Naive B cell (primary cell): ENCODE data around the gene ZBTB25. TPM values are rescaled to one million over a fixed set of nuclear protein-coding genes. Genes with fewer than 3 reads are reported as not detected.

ENCODE experiments used
- ATAC-seq, 2 donors: fragments of 150-1000 bp; cut with Tn5 transposase; 2 replicates each; pipeline ENCODE4 v1.10.0; 2021; ENCODE audit warnings: low read depth in 2 of 2, mild to moderate bottlenecking in 2 of 2, moderate library complexity in 2 of 2
- DNase-seq: peaks from one replicate; pipeline ENCODE4 v3.0.0; 2022
- H3K27ac Mint-ChIP-seq, 6 donors: one replicate each; pipeline ENCODE4 v1.8.0; 2020 to 2022; ENCODE audit warnings: mild to moderate bottlenecking in 6 of 6, mixed read lengths in 6 of 6, moderate library complexity in 5 of 6, inconsistent platforms in 2 of 6
- H3K27me3 Mint-ChIP-seq, 3 donors: one replicate each; pipeline ENCODE4 v1.8.0; 2021 to 2022; ENCODE audit warnings: mixed read lengths in 3 of 3, mild to moderate bottlenecking in 1 of 3
- H3K36me3 Mint-ChIP-seq, 2 donors: one replicate each; pipeline ENCODE4 v1.8.0; 2020 to 2022; ENCODE audit warnings: mixed read lengths in 2 of 2, inconsistent platforms in 1 of 2, mild to moderate bottlenecking in 1 of 2
- H3K4me1 Mint-ChIP-seq, 3 donors: one replicate each; pipeline ENCODE4 v1.8.0; 2020 to 2022; ENCODE audit warnings: mixed read lengths in 3 of 3, inconsistent platforms in 1 of 3, mild to moderate bottlenecking in 1 of 3, moderate library complexity in 1 of 3
- H3K4me3 Mint-ChIP-seq, 8 donors: one replicate each; pipeline ENCODE4 v1.8.0; 2020 to 2022; ENCODE audit warnings: mild to moderate bottlenecking in 8 of 8, mixed read lengths in 8 of 8, moderate library complexity in 8 of 8, inconsistent platforms in 2 of 8
- H3K9me3 Mint-ChIP-seq, 7 donors: one replicate each; pipeline ENCODE4 v1.8.0; 2020 to 2022; ENCODE audit warnings: mixed read lengths in 7 of 7, mild to moderate bottlenecking in 5 of 7, inconsistent platforms in 2 of 7, moderate library complexity in 1 of 7
- polyA plus RNA-seq, 6 donors: library from polyadenylated mRNA; unstranded; fragments of 300-500 nt; fragmentation: Illumina TruSeq; gene quantifications; one replicate each; pipeline ENCODE4 v1.2.3, GENCODE V29; 2021; ENCODE audit warnings: low read depth in 6 of 6

ZBTB25 gene
- polyA plus RNA-seq, 6 donors from 2014 or later: 16.7 to 26.4 (median 22.3) TPM

DNA sequence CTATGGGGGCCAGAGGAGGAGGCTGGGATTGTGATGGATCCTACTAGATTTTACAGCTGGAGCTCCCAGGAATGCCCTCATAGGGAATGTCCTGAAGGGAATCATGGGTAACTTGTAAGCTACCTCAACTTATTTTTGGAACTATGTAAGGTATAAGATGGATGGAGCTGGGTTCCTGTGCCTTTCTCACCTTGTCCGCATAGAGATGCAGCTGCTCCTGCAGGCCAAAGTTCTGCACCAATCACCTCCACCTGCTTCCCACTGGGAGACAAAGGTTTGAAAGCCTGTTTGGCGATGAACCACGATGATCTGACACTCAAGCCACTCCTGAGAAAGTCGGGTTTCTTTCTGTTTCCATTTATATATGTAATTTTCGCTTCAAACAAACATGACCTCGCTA lies 39.0 kb downstream of the ZBTB25 start:
- DNase-seq: no peak
- Mint-ChIP-seq H3K4me1 (peaks cover 31 to 44% (median 39%) of the 10 kb centered on the region in 3 donors), H3K4me3 (peak overlapping the region; percentile 83 to 94 (median 90)), H3K9me3 (no peaks in the 10 kb centered on the region), H3K27ac (peak overlapping the region in 5 of 6 donors; percentile 31 to 88 (median 69)), H3K36me3 (peaks cover 0 to 10% of the 10 kb centered on the region in 2 donors), H3K27me3 (no peaks in the 10 kb centered on the region)
- no peak for ATAC-seq

DNA sequence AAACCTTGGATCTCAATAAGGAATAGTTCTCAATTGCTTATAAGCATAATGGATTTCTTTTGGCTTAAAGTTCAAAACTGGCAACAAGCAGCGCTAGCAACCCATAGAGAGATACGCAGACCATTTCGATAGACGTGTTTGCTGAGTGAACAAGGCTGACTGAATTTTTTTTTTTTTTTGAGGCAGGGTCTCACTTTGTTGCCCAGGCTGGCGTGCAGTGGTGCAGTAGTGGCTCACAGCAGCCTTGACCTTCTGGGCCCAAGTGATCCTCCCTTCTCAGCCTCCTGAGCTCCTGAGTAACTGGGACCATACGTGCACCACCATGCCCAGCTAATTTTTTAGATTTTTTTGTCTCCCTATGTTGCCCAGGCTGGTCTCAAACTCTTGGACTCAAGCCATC lies 39.8 kb downstream of the ZBTB25 start:
- no peak for ATAC-seq
- Mint-ChIP-seq H3K9me3 (no peaks in the 10 kb centered on the region), H3K27ac (peak overlapping the region in 2 of 6 donors; percentile 49 to 84), H3K4me1 (peaks cover 31 to 44% (median 43%) of the 10 kb centered on the region in 3 donors), H3K36me3 (peaks cover 0 to 12% of the 10 kb centered on the region in 2 donors), H3K27me3 (no peaks in the 10 kb centered on the region), H3K4me3 (peak overlapping the region in 7 of 8 donors; percentile 89 to 94 (median 90))
- no peak for DNase-seq

DNA sequence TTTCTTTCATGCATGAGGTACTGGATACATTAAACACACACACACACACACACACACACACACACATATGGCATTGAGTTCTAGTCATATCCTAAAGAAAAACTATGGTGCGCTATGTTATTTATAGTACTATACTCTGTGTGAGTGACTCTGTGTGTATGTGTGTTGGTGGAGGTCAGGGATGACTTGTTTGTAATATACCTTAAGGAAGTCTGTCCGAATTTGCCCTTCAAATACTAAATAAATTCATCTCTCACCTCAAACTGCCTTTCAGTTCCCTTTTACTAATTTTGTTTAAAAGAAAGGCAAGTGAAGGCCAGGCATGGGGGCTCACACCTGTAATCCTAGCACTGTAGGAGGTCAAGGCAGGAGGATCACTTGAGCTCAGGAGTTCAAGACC lies 40.4 kb downstream of the ZBTB25 start:
- peaks cover 31 to 48% (median 42%) of the 10 kb centered on the region in 3 donors for H3K4me1 Mint-ChIP-seq
- peak overlapping the region in 2 of 6 donors; percentile 68 to 81 for H3K27ac Mint-ChIP-seq
- no peaks in the 10 kb centered on the region for H3K9me3 Mint-ChIP-seq
- peak; percentile 22 for DNase-seq
- peak overlapping the region in 7 of 8 donors; percentile 12 to 92 (median 69) for H3K4me3 Mint-ChIP-seq
- peaks cover 0 to 12% of the 10 kb centered on the region in 2 donors for H3K36me3 Mint-ChIP-seq
- ATAC-seq: no peak
- H3K27me3 Mint-ChIP-seq: no peaks in the 10 kb centered on the region

DNA sequence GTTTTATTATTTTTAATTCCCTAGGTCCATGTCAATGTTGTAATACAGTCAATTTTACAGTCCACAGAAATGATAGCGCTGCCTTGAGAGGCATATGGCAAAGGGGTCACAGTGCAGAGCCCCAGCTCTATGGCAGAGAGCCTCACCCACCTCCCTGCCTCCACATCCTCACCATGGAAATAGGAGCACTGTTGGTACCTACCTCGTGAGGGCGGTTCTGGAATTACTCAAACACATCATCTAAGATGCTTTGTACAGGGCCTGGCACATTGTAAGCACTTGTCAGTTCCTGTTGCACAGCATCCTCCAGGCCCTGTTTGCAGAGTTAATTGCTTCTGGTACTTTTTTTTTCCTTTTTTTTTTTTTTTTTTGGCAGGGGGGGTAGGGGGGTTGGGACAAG lies 42.4 kb downstream of the ZBTB25 start:
- Mint-ChIP-seq H3K9me3 (no peaks in the 10 kb centered on the region), H3K4me1 (peaks cover 30 to 57% (median 37%) of the 10 kb centered on the region in 3 donors), H3K27me3 (no peaks in the 10 kb centered on the region), H3K36me3 (peaks cover 0 to 12% of the 10 kb centered on the region in 2 donors), H3K4me3 (no peak overlapping the region), H3K27ac (peak overlapping the region in 3 of 6 donors; percentile 60 to 84 (median 72))
- DNase-seq (no peak), ATAC-seq (no peak)

DNA sequence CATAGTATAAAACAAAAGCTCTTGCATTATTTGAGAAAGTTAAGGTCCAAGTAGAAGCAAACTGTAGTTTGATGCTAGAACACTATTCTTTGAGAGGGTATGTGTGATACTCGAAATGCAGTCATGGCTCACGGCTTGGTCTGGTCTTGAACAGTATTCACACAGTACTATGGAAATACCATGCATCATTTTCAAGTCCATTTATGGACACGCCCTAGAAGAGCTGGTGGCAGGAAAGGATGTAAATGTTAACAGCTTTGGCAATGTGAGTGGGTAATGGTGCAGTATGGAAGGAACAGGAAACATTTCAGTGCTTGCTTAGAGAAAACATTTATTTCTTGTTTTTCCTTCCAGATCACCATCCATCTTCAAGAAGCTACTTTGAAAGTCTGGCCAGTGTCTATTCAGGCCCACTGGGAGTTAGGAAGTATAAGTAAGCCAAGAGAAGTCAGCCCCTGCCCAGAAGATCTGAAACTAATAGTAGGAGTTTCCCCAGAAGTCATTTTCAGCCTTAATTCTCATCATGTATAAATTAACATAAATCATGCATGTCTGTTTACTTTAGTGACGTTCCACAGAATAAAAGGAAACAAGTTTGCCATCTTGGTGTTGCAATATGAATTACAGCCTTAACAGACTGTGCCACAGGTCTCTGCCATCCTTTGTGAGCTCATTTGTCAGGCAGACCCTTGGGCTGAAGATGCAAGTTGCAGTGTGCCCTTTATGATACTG lies 44.1 kb downstream of the ZBTB25 start:
- Mint-ChIP-seq H3K27me3 (no peaks in the 10 kb centered on the region), H3K36me3 (peaks cover 0 to 15% of the 10 kb centered on the region in 2 donors), H3K9me3 (no peaks in the 10 kb centered on the region), H3K4me3 (peak overlapping the region in 1 of 8 donors; percentile 29), H3K4me1 (peaks cover 20 to 47% (median 26%) of the 10 kb centered on the region in 3 donors), H3K27ac (peak overlapping the region in 1 of 6 donors; percentile 63)
- ATAC-seq: no peak
- DNase-seq: no peak

DNA sequence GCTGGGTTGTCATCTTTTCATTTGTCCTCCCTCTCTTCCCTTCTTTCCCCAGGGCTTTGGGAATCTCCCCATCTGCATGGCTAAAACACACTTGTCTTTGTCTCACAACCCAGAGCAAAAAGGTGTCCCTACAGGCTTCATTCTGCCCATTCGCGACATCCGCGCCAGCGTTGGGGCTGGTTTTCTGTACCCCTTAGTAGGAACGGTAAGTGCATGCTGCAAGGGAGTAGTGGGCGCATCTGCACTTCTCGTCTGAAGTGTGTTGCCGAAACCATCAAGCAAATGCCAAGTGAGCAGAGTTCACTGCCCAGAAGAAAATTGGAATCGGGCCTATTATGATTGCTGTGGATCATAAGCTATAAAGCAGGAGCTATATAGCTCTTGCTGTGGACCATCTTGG lies 49.0 kb downstream of the ZBTB25 start:
- Mint-ChIP-seq H3K4me1 (peaks cover 8 to 36% (median 17%) of the 10 kb centered on the region in 3 donors), H3K9me3 (no peaks in the 10 kb centered on the region), H3K27me3 (no peaks in the 10 kb centered on the region), H3K36me3 (peaks cover 0 to 11% of the 10 kb centered on the region in 2 donors), H3K4me3 (no peak overlapping the region), H3K27ac (no peak overlapping the region)
- ATAC-seq (no peak), DNase-seq (no peak)

DNA sequence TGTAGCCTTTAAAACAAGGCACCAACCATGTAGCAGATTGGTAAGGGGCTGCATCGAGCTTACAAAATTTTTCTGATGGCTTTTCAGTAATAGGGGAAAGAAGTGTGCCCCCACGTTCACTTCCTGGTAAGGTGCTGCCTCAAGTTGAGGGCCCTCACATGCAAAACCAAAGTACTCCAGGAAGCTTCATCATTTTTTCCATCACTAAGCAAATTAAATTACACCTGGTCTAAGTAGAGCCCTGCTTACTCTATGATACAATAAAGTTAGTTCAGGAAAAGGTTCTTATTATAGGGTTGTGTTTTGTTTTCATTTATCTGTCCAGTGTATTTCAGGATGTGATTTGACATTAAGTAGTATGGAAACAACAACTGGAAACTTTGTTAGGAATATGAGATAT lies 53.4 kb downstream of the ZBTB25 start:
- peak overlapping the region in 2 of 8 donors; percentile 33 to 71 for H3K4me3 Mint-ChIP-seq
- H3K27ac Mint-ChIP-seq: peak overlapping the region in 2 of 6 donors; percentile 39 to 90
- peaks cover 21 to 46% (median 23%) of the 10 kb centered on the region in 3 donors for H3K4me1 Mint-ChIP-seq
- no peaks in the 10 kb centered on the region for H3K9me3 Mint-ChIP-seq
- peaks cover 8 to 13% of the 10 kb centered on the region in 2 donors for H3K36me3 Mint-ChIP-seq
- no peaks in the 10 kb centered on the region for H3K27me3 Mint-ChIP-seq
- DNase-seq (no peak), ATAC-seq (no peak)

DNA sequence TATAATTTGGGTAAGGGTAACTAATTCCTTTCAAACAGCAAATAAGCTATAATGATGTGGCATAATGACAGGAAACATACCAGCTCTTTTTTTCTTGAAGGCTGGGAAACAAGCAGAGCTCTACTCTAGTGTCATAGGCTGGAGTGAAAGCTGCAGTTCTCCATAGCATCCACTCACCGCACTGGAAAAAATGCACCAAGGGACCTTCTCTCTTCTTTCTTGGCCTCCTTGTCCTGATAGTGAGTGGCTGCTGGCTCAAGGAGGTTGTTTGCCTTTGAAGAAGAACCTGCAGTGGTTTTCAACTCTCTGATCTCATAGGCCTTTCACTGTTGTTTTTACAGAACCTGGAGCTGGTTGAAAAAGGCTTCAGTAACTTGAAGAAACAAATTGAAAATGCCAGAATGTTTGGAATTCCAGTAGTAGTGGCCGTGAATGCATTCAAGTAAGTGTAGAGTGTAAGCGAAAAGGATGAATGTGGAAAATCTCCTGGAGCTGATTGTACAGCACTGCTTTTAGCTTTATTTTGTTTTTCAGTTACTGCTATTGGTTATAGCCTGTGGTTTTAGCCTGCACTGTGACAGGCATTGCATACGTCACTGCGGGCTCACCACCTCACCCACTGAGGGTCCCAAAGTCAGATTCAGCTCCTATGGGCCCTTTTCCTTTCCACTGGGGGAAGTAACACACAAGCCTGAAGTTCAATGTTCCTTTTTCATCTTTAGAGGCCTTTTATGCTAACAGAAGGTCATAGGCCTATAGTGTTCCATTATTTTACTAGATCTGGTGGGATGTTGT lies 55.6 kb downstream of the ZBTB25 start:
- Mint-ChIP-seq H3K9me3 (no peaks in the 10 kb centered on the region), H3K4me3 (no peak overlapping the region), H3K4me1 (peaks cover 35 to 66% (median 37%) of the 10 kb centered on the region in 3 donors), H3K27ac (peak overlapping the region in 5 of 6 donors; percentile 2 to 87 (median 49)), H3K36me3 (peaks cover 14 to 22% of the 10 kb centered on the region in 2 donors), H3K27me3 (no peaks in the 10 kb centered on the region)
- no peak for ATAC-seq
- no peak for DNase-seq

DNA sequence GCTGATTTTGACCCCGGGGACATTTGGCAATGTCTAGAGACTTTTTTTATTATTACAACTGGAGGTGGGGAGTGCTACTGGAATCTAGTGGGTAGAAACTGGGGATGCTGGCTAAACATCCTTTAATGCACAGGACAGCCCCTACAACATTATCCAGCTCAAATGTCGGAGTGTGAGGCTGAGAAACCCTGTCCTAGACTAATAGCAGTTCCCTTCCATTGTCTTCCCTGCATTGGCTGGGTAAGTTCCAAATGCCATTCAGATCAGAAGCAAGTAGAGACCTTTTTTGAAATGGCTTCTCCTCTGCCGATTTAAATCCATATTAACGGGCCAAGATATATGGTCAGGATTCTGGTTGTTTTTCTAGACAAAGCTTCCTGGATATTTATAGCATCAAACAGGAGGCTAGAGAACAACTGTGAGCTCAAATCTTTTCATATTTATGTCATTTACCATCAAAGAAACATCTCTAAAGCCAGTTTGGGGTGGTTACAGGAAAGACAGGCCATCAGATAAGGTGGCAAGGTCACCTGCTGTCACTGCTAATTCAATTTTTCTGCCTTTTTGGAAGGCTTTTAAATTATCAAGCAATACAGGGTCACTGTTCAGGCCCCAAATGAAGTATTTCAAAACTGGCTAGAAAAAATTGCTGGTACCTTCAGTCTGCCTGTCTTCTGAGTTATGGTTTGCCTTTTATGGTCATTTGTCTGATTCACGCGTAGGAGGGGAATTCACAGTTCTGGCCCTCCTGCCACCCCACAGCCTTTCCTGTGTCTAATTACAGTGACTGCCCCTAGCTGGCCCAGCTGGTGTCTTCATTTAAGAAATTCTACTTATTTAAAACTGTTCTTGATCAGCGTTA lies 58.4 kb downstream of the ZBTB25 start:
- H3K27me3 Mint-ChIP-seq: no peaks in the 10 kb centered on the region
- no peaks in the 10 kb centered on the region for H3K9me3 Mint-ChIP-seq
- H3K4me1 Mint-ChIP-seq: peaks cover 29 to 56% (median 33%) of the 10 kb centered on the region in 3 donors
- peak; percentile 51 for DNase-seq
- H3K4me3 Mint-ChIP-seq: peak overlapping the region in 6 of 8 donors; percentile 18 to 76 (median 42)
- peak; percentile 99 for ATAC-seq
- H3K27ac Mint-ChIP-seq: peak overlapping the region; percentile 85 to 96 (median 93)
- H3K36me3 Mint-ChIP-seq: peaks cover 13 to 36% of the 10 kb centered on the region in 2 donors

DNA sequence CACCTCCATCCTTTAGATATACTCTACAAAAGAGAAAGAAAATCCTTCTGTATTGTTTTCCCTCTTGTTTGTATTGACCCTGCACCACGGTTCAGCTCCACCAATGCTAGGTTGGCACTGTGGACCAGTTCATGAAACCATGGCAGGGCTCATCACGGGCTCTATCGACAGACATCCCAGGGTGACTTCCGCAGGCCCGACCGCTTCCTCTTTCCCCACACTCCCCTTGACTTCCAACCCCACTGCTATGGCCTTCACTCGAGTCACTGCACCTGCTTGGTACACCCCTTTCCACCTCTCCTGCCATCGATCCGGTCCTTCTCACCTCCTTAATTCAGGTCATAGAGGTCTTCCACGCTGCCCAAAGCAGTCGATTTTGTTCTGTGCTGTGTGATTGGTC lies 59.5 kb downstream of the ZBTB25 start:
- Mint-ChIP-seq H3K36me3 (peaks cover 17 to 38% of the 10 kb centered on the region in 2 donors), H3K4me1 (peaks cover 19 to 46% (median 29%) of the 10 kb centered on the region in 3 donors), H3K4me3 (peak overlapping the region in 1 of 8 donors; percentile 54), H3K27me3 (no peaks in the 10 kb centered on the region), H3K27ac (peak overlapping the region in 5 of 6 donors; percentile 31 to 91 (median 82)), H3K9me3 (no peaks in the 10 kb centered on the region)
- ATAC-seq (no peak), DNase-seq (no peak)

DNA sequence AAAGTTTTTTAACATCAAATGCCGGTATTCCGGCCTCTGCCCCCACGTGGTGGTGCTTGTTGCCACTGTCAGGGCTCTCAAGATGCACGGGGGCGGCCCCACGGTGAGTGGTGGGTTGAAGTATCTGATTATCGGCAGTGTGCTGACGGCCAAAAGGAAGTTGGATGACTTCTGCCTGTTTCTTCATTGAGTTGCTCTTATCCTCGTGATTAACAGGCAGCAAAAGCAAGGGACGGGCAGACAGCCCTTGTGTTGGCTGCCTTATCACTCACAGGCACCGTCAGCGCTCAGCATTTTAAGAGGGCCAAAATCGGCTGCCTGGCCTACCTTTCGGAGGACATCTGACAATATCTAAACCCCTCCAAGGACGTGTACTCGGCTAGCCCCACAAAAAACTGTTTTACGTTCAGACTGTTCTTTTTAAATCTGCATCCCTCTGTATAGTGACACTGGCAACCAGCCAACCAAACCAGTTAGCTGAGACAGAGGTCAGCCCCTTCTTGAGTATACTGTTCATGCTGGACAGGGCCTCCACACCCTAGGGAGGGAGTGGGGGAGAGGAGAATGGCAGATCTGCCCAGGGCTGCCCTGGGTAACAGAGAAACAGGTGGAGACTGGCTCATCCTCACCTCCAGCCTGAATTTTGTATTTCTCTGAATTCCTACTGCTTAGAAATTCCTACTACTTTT lies 61.2 kb downstream of the ZBTB25 start:
- DNase-seq (no peak), ATAC-seq (no peak)
- no peak overlapping the region for H3K4me3 Mint-ChIP-seq
- peaks cover 12 to 35% (median 23%) of the 10 kb centered on the region in 3 donors for H3K4me1 Mint-ChIP-seq
- H3K36me3 Mint-ChIP-seq: peaks cover 23 to 37% of the 10 kb centered on the region in 2 donors
- H3K27me3 Mint-ChIP-seq: no peaks in the 10 kb centered on the region
- H3K27ac Mint-ChIP-seq: peak overlapping the region in 1 of 6 donors; percentile 41
- no peaks in the 10 kb centered on the region for H3K9me3 Mint-ChIP-seq

DNA sequence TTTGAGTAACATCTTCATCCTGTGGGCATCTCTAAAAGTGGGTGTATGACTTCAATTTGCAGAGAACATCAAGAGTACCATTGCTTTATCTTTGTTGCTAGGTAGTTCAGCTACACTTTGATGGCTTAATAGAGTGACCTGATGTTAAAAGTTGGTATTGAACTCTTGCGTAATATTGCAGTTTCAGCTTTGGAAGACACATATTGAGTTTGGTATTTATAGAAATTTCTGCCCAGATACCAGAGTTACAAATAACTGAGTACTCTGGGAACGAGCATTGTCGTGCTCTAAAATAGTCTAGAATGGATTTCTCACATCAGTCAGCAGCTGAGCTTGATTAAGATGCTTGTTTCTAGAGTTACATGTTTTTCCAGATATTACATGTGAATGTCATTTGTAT lies 63.1 kb downstream of the ZBTB25 start:
- H3K27me3 Mint-ChIP-seq: no peaks in the 10 kb centered on the region
- ATAC-seq: no peak
- H3K36me3 Mint-ChIP-seq: peaks cover 30 to 37% of the 10 kb centered on the region in 2 donors

More for the DNA sequence above, 63.1 kb downstream of the ZBTB25 start:
- H3K4me3 Mint-ChIP-seq: no peak overlapping the region
- H3K4me1 Mint-ChIP-seq: peaks cover 12 to 22% (median 18%) of the 10 kb centered on the region in 3 donors
- H3K9me3 Mint-ChIP-seq: no peaks in the 10 kb centered on the region
- DNase-seq: no peak
- no peak overlapping the region for H3K27ac Mint-ChIP-seq
